OCI-LY7 (cell line): ENCODE measurements around the gene PCP4L1. TPM values are rescaled to one million over a fixed set of nuclear protein-coding genes. Genes with fewer than 3 reads are reported as not detected.

Source experiments
- BruUV-seq: library from RNA; stranded (reverse); fragments of 400-500 nt; replicated peaks from 2 replicates; lab custom pipeline; 2021; lab: Mats Ljungman, UMichigan
- CTCF ChIA-PET: fragments of 300-600 bp; sonication (Branson Sonifier 250); formaldehyde crosslinking; loops from one replicate; lab custom pipeline; 2022; ENCODE audit warnings: antibody characterized with exemption; ENCODE audit not compliant: unreplicated experiment; lab: Charles Lee
- POLR2A ChIA-PET: fragments of 300-600 bp; sonication (Branson Sonifier 250); formaldehyde crosslinking; loops from one replicate; lab custom pipeline; 2022; ENCODE audit warnings: antibody characterized with exemption; lab: Charles Lee
- DNase-seq: peaks from one replicate; pipeline ENCODE4 v3.0.0-alpha.2; 2015; ENCODE audit warnings: low spot score
- H2AFZ ChIP-seq: fragments of 200-600 bp; sonication (generic), shearing (Covaris generic); 2 replicates; pipeline ENCODE4 v1.6.1; 2014; ENCODE audit warnings: mild to moderate bottlenecking, antibody characterized with exemption, low read length, moderate library complexity
- H3K27ac ChIP-seq: fragments of 200-600 bp; sonication (generic); 2 replicates; pipeline ENCODE4 v1.5.1; 2014; ENCODE audit warnings: mixed run types, low read depth, mild to moderate bottlenecking, moderate library complexity, low read length, inconsistent platforms; ENCODE audit not compliant: poor library complexity, severe bottlenecking
- H3K36me3 ChIP-seq: fragments of 200-600 bp; sonication (generic); 2 replicates; pipeline ENCODE4 v1.6.1; 2014; ENCODE audit warnings: mild to moderate bottlenecking, antibody characterized with exemption, low read length, moderate library complexity, mixed read lengths; ENCODE audit not compliant: insufficient read depth
- H3K4me1 ChIP-seq: fragments of 200-600 bp; sonication (generic); 2 replicates; pipeline ENCODE4 v1.5.1; 2014; ENCODE audit warnings: mild to moderate bottlenecking, low read length; ENCODE audit not compliant: insufficient read depth, poor library complexity, severe bottlenecking
- H3K4me2 ChIP-seq: fragments of 200-600 bp; sonication (generic); 2 replicates; pipeline ENCODE4 v1.6.1; 2014; ENCODE audit warnings: mild to moderate bottlenecking, low read length
- H3K4me3 ChIP-seq: fragments of 200-600 bp; sonication (generic); 2 replicates; pipeline ENCODE4 v1.5.1; 2014; ENCODE audit warnings: mild to moderate bottlenecking, low read depth, low read length; ENCODE audit not compliant: poor library complexity, severe bottlenecking
- H3K79me2 ChIP-seq: fragments of 200-600 bp; sonication (generic); 2 replicates; pipeline ENCODE4 v1.6.1; 2016; ENCODE audit warnings: low read depth, mild to moderate bottlenecking, low read length, moderate library complexity, mixed read lengths; ENCODE audit not compliant: insufficient read depth
- H3K9me2 ChIP-seq: fragments of 200-600 bp; sonication (generic); 2 replicates; pipeline ENCODE4 v1.6.1; 2016; ENCODE audit warnings: mild to moderate bottlenecking, low read length, mixed read lengths; ENCODE audit not compliant: insufficient read depth
- H3K9me3 ChIP-seq: fragments of 200-600 bp; sonication (generic); 2 replicates; pipeline ENCODE4 v1.6.1; 2014; ENCODE audit warnings: mild to moderate bottlenecking, mixed run types, low read length, mixed read lengths
- H4K20me1 ChIP-seq: fragments of 200-600 bp; sonication (generic); 2 replicates; pipeline ENCODE4 v1.6.1; 2014; ENCODE audit warnings: mild to moderate bottlenecking, antibody characterized with exemption, low read length, moderate library complexity, mixed read lengths; ENCODE audit not compliant: insufficient read depth
- CTCF ChIP-seq: fragments of 200-600 bp; sonication (generic); conservative IDR thresholded peaks from 2 replicates; pipeline ENCODE4 v1.5.1; 2014; ENCODE audit warnings: mild to moderate bottlenecking, antibody characterized with exemption, low read length, moderate library complexity, mixed read lengths
- EZH2phosphoT487 ChIP-seq: fragments of 200-600 bp; sonication (generic); IDR thresholded peaks from 2 replicates; pipeline ENCODE4 v1.6.1; 2018; ENCODE audit warnings: low read depth, borderline replicate concordance, mild to moderate bottlenecking, mixed run types, antibody characterized with exemption, low read length, moderate library complexity, mixed read lengths
- intact Hi-C: fragments of 100-400 bp; cut with micrococcal nuclease; formaldehyde crosslinking; loops from one replicate; pipeline ENCODE4 v1.10.0; 2022; ENCODE audit not compliant: unreplicated experiment
- total RNA-seq, 2 experiments: library from RNA; depleted of rRNA in 1 of 2; stranded (reverse); fragments of >200 nt in 1 of 2; shearing (Covaris generic) in 1 of 2; gene quantifications; 2 replicates each; pipeline ENCODE4 v1.2.3, GENCODE V29; 2014 to 2022

Gene PCP4L1
- total RNA-seq, 2 experiments from 2014 or later = not detected

DNA sequence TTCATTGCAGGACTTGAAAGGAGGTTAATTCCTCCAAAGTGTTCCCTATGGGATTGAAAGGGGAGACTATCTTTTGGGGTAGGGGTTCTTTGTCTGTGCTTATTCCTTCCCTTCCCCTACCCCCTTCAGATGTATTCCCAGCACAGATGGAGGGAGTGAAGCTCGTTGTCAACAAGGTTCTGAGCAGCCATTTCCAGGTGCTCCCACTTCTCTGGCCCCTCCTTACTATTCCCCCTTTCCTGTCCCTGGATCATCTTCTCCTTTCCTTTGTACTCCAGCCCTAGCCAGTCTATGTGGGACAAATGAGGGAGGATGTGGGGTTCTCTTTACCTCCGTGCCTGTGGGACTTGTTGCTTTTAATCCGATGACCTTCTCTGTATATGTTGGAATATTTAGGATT is 31.8 kb upstream of the PCP4L1 start:
- intact Hi-C loops = loop anchor here (1.0 to 2.0 kb wide), 3 partner anchors 65 to 156 kb away; no protein-coding TSS in a partner anchor
- H3K4me3 ChIP-seq = peak overlapping the region; percentile 73
- peak overlapping the region; percentile 40; the same call in 1 of the 2 replicates for H2AFZ ChIP-seq
- no TSS peak for BruUV-seq
- no peak for DNase-seq
- peaks cover 24% of the 10 kb centered on the region for H3K4me1 ChIP-seq
- H4K20me1 ChIP-seq = no peaks in the 10 kb centered on the region
- peak overlapping the region; percentile 78 for H3K4me2 ChIP-seq
- peaks cover 24% of the 10 kb centered on the region for H3K36me3 ChIP-seq
- TF ChIP-seq EZH2phosphoT487 = no peak
- TF ChIP-seq CTCF = no peak
- H3K9me3 ChIP-seq = no peaks in the 10 kb centered on the region
- H3K79me2 ChIP-seq = no peaks in the 10 kb centered on the region
- H3K9me2 ChIP-seq = no peaks in the 10 kb centered on the region
- H3K27ac ChIP-seq = peak overlapping the region; percentile 35
- ChIA-PET POLR2A (interaction anchor here (0.8 to 2.2 kb wide), 10 partner anchors 8 to 155 kb away, joined by 3 to 12 read pairs (median 3); partner anchors contain the start of gene NDUFS2), CTCF (interaction anchor here (0.9 to 1.9 kb wide), 4 partner anchors 10 to 156 kb away, joined by 3 to 9 read pairs (median 4); no protein-coding TSS in a partner anchor)

GRCh38 chr1:161227196-161227871 is 31.2 kb upstream of the PCP4L1 start:
- Histone ChIP-seq H2AFZ (no peak overlapping the region), H3K9me2 (no peaks in the 10 kb centered on the region), H3K36me3 (peaks cover 24% of the 10 kb centered on the region), H3K9me3 (no peaks in the 10 kb centered on the region), H3K4me3 (peak overlapping the region; percentile 73), H3K27ac (peak overlapping the region; percentile 35), H3K79me2 (no peaks in the 10 kb centered on the region), H3K4me2 (peak overlapping the region; percentile 78), H4K20me1 (no peaks in the 10 kb centered on the region), H3K4me1 (peaks cover 24% of the 10 kb centered on the region)
- intact Hi-C loops = loop anchor here (1.0 to 2.0 kb wide), 3 partner anchors 64 to 155 kb away; no protein-coding TSS in a partner anchor
- peak; percentile 93 for DNase-seq
- BruUV-seq = no TSS peak
- TF ChIP-seq EZH2phosphoT487 (no peak), CTCF (peak; percentile 98)
- POLR2A ChIA-PET = interaction anchor here (0.8 to 2.2 kb wide), 7 partner anchors 8 to 155 kb away, joined by 3 to 12 read pairs (median 3); partner anchors contain the start of gene NDUFS2
- CTCF ChIA-PET = interaction anchor here (0.9 to 1.8 kb wide), 3 partner anchors 64 to 155 kb away, joined by 3 to 4 read pairs (median 4); no protein-coding TSS in a partner anchor
